H1 (cell line): ENCODE data around the gene KLF16. TPM values are rescaled to one million over a fixed set of nuclear protein-coding genes. Genes with fewer than 3 reads are reported as not detected.

Source experiments
- CTCF ChIA-PET: fragments of 300-600 bp; sonication (Branson Sonifier 250); formaldehyde crosslinking; loops from one replicate; lab custom pipeline; 2021; ENCODE audit not compliant: partially characterized antibody; lab: Charles Lee
- POLR2A ChIA-PET: fragments of 300-600 bp; sonication (Branson Sonifier 250); formaldehyde crosslinking; loops from one replicate; lab custom pipeline; 2021; ENCODE audit warnings: inconsistent platforms; ENCODE audit not compliant: partially characterized antibody; lab: Charles Lee
- DNase-seq, 2 experiments: peaks; one replicate each; pipeline versions ENCODE4 v3.0.0 to v3.0.0-alpha.2; 2010 to 2022; ENCODE audit warnings: low spot score in 2 of 2, low read depth in 1 of 2, mixed read lengths in 1 of 2
- FAIRE-seq: peaks from 2 replicates; lab custom pipeline; 2011; peaks lifted over from hg19 to GRCh38; lab: Jason Lieb, UNC
- H2AFZ ChIP-seq: 2 replicates; pipeline ENCODE4 v1.8.1; 2012; ENCODE audit warnings: low read length, inconsistent platforms
- H2AK5ac ChIP-seq: 2 replicates; pipeline ENCODE4 v1.6.1; 2013; ENCODE audit warnings: low read depth, low read length
- H2BK120ac ChIP-seq: replicated peaks from 2 replicates; pipeline ENCODE3; 2013; ENCODE audit warnings: low read depth, low read length, inconsistent platforms
- H2BK12ac ChIP-seq: 2 replicates; pipeline ENCODE4 v1.6.1; 2013; ENCODE audit warnings: low read depth, low read length
- H2BK15ac ChIP-seq: 2 replicates; pipeline ENCODE4 v1.6.1; 2013; ENCODE audit warnings: low read length
- H2BK20ac ChIP-seq: 2 replicates; pipeline ENCODE4 v1.6.1; 2013; ENCODE audit warnings: low read length
- H2BK5ac ChIP-seq: 2 replicates; pipeline ENCODE4 v1.6.1; 2013; ENCODE audit warnings: low read depth, low read length
- H3K14ac ChIP-seq: 2 replicates; pipeline ENCODE4 v1.6.1; 2013; ENCODE audit warnings: inconsistent platforms; ENCODE audit not compliant: insufficient read length
- H3K18ac ChIP-seq: 2 replicates; pipeline ENCODE4 v1.6.1; 2013; ENCODE audit warnings: low read length; ENCODE audit errors: extremely low read depth
- H3K23ac ChIP-seq: 2 replicates; pipeline ENCODE4 v1.6.1; 2013; ENCODE audit warnings: inconsistent platforms; ENCODE audit not compliant: insufficient read length
- H3K23me2 ChIP-seq: 2 replicates; pipeline ENCODE4 v1.6.1; 2013; ENCODE audit warnings: low read depth, low read length
- H3K27ac ChIP-seq: 2 replicates; pipeline ENCODE4 v1.6.1; 2011; ENCODE audit warnings: low read depth, low read length, inconsistent platforms
- H3K27me3 ChIP-seq, 4 experiments: replicated peaks in 1 of 4; 1 replicate in 1 of 4; 2 replicates in 3 of 4; pipeline versions ENCODE4 v1.6.1 to v1.8.1; 2011 to 2013; ENCODE audit warnings: low read length in 3 of 4, mild to moderate bottlenecking in 3 of 4, inconsistent platforms in 2 of 4, mixed read lengths in 2 of 4, moderate library complexity in 1 of 4; ENCODE audit not compliant: control insufficient read depth in 3 of 4, insufficient read depth in 3 of 4; ENCODE audit errors: extremely low read depth in 1 of 4
- H3K36me3 ChIP-seq, 4 experiments: 2 replicates each; pipeline versions ENCODE4 v1.6.1 to v1.8.1; 2011 to 2013; ENCODE audit warnings: mild to moderate bottlenecking in 4 of 4, low read length in 3 of 4, moderate library complexity in 2 of 4, control low read depth in 1 of 4, inconsistent platforms in 1 of 4; ENCODE audit not compliant: insufficient read depth in 4 of 4, control insufficient read depth in 2 of 4
- H3K4ac ChIP-seq: replicated peaks from 2 replicates; pipeline ENCODE3; 2013; ENCODE audit warnings: low read length, low read depth, mixed read lengths, inconsistent platforms; ENCODE audit not compliant: insufficient read length
- H3K4me1 ChIP-seq, 4 experiments: replicated peaks in 1 of 4; 1 replicate in 1 of 4; 2 replicates in 3 of 4; pipeline versions ENCODE4 v1.6.1 to v1.8.1; 2011 to 2013; ENCODE audit warnings: low read length in 3 of 4, inconsistent platforms in 2 of 4, mixed read lengths in 1 of 4; ENCODE audit not compliant: insufficient read depth in 4 of 4, control insufficient read depth in 3 of 4
- H3K4me2 ChIP-seq, 2 experiments: 2 replicates each; pipeline versions ENCODE4 v1.6.1 to v1.8.1; 2011 to 2013; ENCODE audit warnings: low read depth in 2 of 2, low read length in 2 of 2, control low read depth in 1 of 2, inconsistent platforms in 1 of 2, mild to moderate bottlenecking in 1 of 2; ENCODE audit not compliant: insufficient read depth in 1 of 2
- H3K4me3 ChIP-seq, 4 experiments: fragments of 200-600, 300-600 bp in 1 of 4; sonication (generic), shearing (Covaris generic), sonication (Bioruptor Twin) in 1 of 4; 2 replicates each; pipeline versions ENCODE4 v1.5.1 to v1.8.1; 2011 to 2016; ENCODE audit warnings: low read length in 4 of 4, low read depth in 3 of 4, control low read depth in 2 of 4, inconsistent platforms in 2 of 4, mild to moderate bottlenecking in 2 of 4, mixed read lengths in 1 of 4, moderate library complexity in 1 of 4; ENCODE audit not compliant: insufficient read depth in 2 of 4; ENCODE audit errors: extremely low read depth in 1 of 4
- H3K56ac ChIP-seq: replicated peaks from 2 replicates; pipeline ENCODE3; 2013; ENCODE audit warnings: low read depth, mild to moderate bottlenecking, mixed read lengths, low read length, inconsistent platforms; ENCODE audit not compliant: insufficient read length
- H3K79me1 ChIP-seq: 2 replicates; pipeline ENCODE4 v1.6.1; 2013; ENCODE audit warnings: low read depth, low read length, control low read depth
- H3K79me2 ChIP-seq, 2 experiments: 2 replicates each; pipeline versions ENCODE4 v1.6.1 to v1.8.1; 2012 to 2013; ENCODE audit warnings: low read length in 2 of 2, mild to moderate bottlenecking in 2 of 2, inconsistent platforms in 1 of 2; ENCODE audit not compliant: insufficient read depth in 2 of 2, control insufficient read depth in 1 of 2
- H3K9ac ChIP-seq, 4 experiments: replicated peaks in 1 of 4; 1 replicate in 1 of 4; 2 replicates in 3 of 4; pipeline versions ENCODE4 v1.6.1 to v1.8.1; 2011 to 2013; ENCODE audit warnings: low read depth in 3 of 4, low read length in 3 of 4, control low read depth in 2 of 4, mild to moderate bottlenecking in 2 of 4, moderate library complexity in 2 of 4, inconsistent platforms in 1 of 4; ENCODE audit errors: extremely low read depth in 1 of 4
- H3K9me3 ChIP-seq, 2 experiments: 2 replicates each; pipeline versions ENCODE4 v1.6.1 to v1.8.1; 2012 to 2013; ENCODE audit warnings: mild to moderate bottlenecking in 2 of 2, moderate library complexity in 2 of 2, control low read depth in 1 of 2, inconsistent platforms in 1 of 2, low read depth in 1 of 2, low read length in 1 of 2, mixed read lengths in 1 of 2; ENCODE audit not compliant: insufficient read depth in 2 of 2
- H4K20me1 ChIP-seq, 2 experiments: replicated peaks in 1 of 2; 2 replicates each; pipeline versions ENCODE3 to v1.8.1; 2011 to 2013; ENCODE audit warnings: inconsistent platforms in 2 of 2, low read length in 2 of 2, mild to moderate bottlenecking in 1 of 2; ENCODE audit not compliant: insufficient read depth in 2 of 2, control insufficient read depth in 1 of 2
- H4K5ac ChIP-seq: 2 replicates; pipeline ENCODE4 v1.6.1; 2013; ENCODE audit warnings: low read length, low read depth, mixed read lengths, inconsistent platforms; ENCODE audit not compliant: insufficient read length
- H4K8ac ChIP-seq: 2 replicates; pipeline ENCODE4 v1.8.0; 2013; ENCODE audit warnings: mild to moderate bottlenecking, moderate library complexity, low read length, inconsistent platforms; ENCODE audit not compliant: insufficient read depth; ENCODE audit errors: extremely low read depth
- H4K91ac ChIP-seq: replicated peaks from 2 replicates; pipeline ENCODE3; 2013; ENCODE audit warnings: low read length, mixed read lengths, inconsistent platforms; ENCODE audit not compliant: insufficient read length
- HDAC2 ChIP-seq, 2 experiments: fragments of 300-600 bp in 1 of 2; sonication (generic) in 1 of 2; IDR thresholded peaks; 2 replicates each; pipeline ENCODE4 v1.6.1; 2011 to 2012; ENCODE audit warnings: low read depth in 2 of 2, low read length in 2 of 2, mild to moderate bottlenecking in 2 of 2, moderate library complexity in 2 of 2, borderline replicate concordance in 1 of 2, inconsistent platforms in 1 of 2
- SIN3A ChIP-seq, 2 experiments: IDR thresholded peaks in 1 of 2; conservative IDR thresholded peaks in 1 of 2; 2 replicates each; pipeline ENCODE4 v1.6.1; 2011 to 2012; ENCODE audit warnings: low read length in 2 of 2, improper control_type of control experiment in 1 of 2, low read depth in 1 of 2, mild to moderate bottlenecking in 1 of 2
- WGBS, 2 experiments: shearing (Covaris generic) in 1 of 2; methylation state at CpG; one replicate each; pipeline versions ENCODE4 v1.1.6 to v1.1.7; 2013 to 2015; ENCODE audit warnings: low lambda C conversion rate in 2 of 2, mixed read lengths in 2 of 2, inconsistent platforms in 1 of 2, low coverage in 1 of 2, missing lambda C conversion rate in 1 of 2; ENCODE audit not compliant: insufficient replicate concordance in 2 of 2, insufficient coverage in 1 of 2, insufficient read length in 1 of 2; ENCODE audit errors: extremely low coverage in 1 of 2, missing lambda C conversion rate in 1 of 2; 5-methylcytosine and 5-hydroxymethylcytosine counted together
- polyA plus RNA-seq, 7 experiments: library from polyadenylated mRNA; depleted of rRNA in 3 of 7; stranded (reverse) in 5 of 7; unstranded in 2 of 7; fragments of >200 nt in 5 of 7; fragments of 200-250 nt in 2 of 7; gene quantifications; 1 replicate in 5 of 7; 2 replicates in 1 of 7; 4 replicates in 1 of 7; pipeline versions ENCODE4 v1.2.1 to v1.2.3, GENCODE V29; 2011 to 2013; ENCODE audit warnings: missing spikeins in 2 of 7, mixed read lengths in 2 of 7
- total RNA-seq: library from RNA; stranded (reverse); fragmentation: NEBNext Ultra II Directional; extraction: Animal tissue kit (Norgen Biotek cat#: 25700); gene quantifications from 2 replicates; pipeline ENCODE4 v1.2.1, GENCODE V29; 2021

Gene KLF16
- total and polyA plus RNA-seq, 2 of the 8 experiments (the other 6 are each of a cell fraction or from before 2014, with no cell fraction given), result 14.3 to 45.9 TPM

DNA sequence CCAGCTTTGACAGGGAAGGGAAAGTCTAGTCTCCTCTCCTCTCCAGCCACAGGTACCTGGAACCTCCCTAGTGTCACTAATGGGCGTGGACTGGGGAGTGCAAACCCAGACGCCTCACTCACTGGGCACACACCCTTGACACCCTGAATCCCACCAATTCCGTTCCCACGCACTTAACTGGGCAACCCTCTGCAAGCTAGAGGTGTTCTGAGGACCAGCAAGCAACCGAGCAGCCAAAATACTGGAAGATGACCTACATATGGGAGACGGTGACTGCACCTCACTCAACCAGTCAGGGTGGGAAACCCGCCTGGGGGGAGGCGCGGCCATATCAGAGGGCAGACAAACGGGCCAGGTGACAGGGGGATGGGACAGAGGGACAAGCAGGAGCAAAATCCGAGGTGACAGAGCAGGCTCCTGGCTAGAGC is 20.9 kb upstream of the KLF16 start:
- CTCF ChIA-PET, result interaction anchor here (1.3 kb wide), 1 partner anchor 61 kb away, joined by 3 read pairs; no protein-coding TSS in a partner anchor
- no peak overlapping the region for H3K14ac ChIP-seq
- no peak overlapping the region for H2BK12ac ChIP-seq
- no peak overlapping the region for H4K91ac ChIP-seq
- no peaks in the 10 kb centered on the region; a peak in 2 of 7 replicates for H3K27me3 ChIP-seq
- no peak overlapping the region for H4K8ac ChIP-seq
- no peak overlapping the region for H2BK15ac ChIP-seq
- peaks cover 3 to 14% (median 9%) of the 10 kb centered on the region in 4 experiments; a peak in 6 of 7 replicates for H3K4me1 ChIP-seq
- H3K23ac ChIP-seq, result no peak overlapping the region
- peak overlapping the region; percentile 81 to 85 for H3K4me2 ChIP-seq
- H3K23me2 ChIP-seq, result peaks cover 6% of the 10 kb centered on the region; the same call in 1 of the 2 replicates
- no peak overlapping the region for H3K56ac ChIP-seq
- POLR2A ChIA-PET, result interaction anchor here (1.1 to 2.1 kb wide), 6 partner anchors 9 to 165 kb away, joined by 3 to 9 read pairs (median 4); partner anchors contain the start of genes ADAT3 and SCAMP4
- H3K79me2 ChIP-seq, result peaks cover 7 to 29% of the 10 kb centered on the region in 2 experiments; a peak in 3 of 4 replicates
- H3K36me3 ChIP-seq, result no peaks in the 10 kb centered on the region
- FAIRE-seq, result no peak
- TF ChIP-seq SIN3A (conservative IDR thresholded peaks at IDR 0.05 in 1 of 2, IDR thresholded peaks at IDR 0.05 in 1 of 2; ENCODE audit: low read depth in 1 of 2, low read length in 2 of 2) (0 out of 4 replicates have a peak, but pooled peaks of 1 of the 2 experiments have one; percentile 37), HDAC2 (IDR thresholded peaks at IDR 0.05; ENCODE audit: borderline replicate concordance in 1 of 2, low read depth in 2 of 2, low read length in 2 of 2) (no peak)
- H2BK20ac ChIP-seq, result no peak overlapping the region
- 0 out of 2 replicates have a peak overlapping the region, but pooled peaks have one; percentile 82 for H2AK5ac ChIP-seq
- H3K9me3 ChIP-seq, result no peaks in the 10 kb centered on the region
- H2BK120ac ChIP-seq, result no peak overlapping the region
- H3K79me1 ChIP-seq, result peaks cover 23% of the 10 kb centered on the region
- no peak overlapping the region for H4K5ac ChIP-seq
- H4K20me1 ChIP-seq, result peaks cover 13 to 23% of the 10 kb centered on the region in 2 experiments
- no peak overlapping the region for H3K18ac ChIP-seq
- H3K4ac ChIP-seq, result no peak overlapping the region
- H3K9ac ChIP-seq, result peak overlapping the region in 3 of 4 experiments; percentile 8 to 15 (median 15); a peak in 6 of 7 replicates
- H2AFZ ChIP-seq, result no peak overlapping the region
- H3K4me3 ChIP-seq, result peak overlapping the region; percentile 69 to 81 (median 76)
- no peak overlapping the region for H2BK5ac ChIP-seq
- H3K27ac ChIP-seq, result no peak overlapping the region
- no peak for DNase-seq
- 38% methylated on average over 11 of the region's 11 CpGs; no CpG with 5 or more reads in 1 of the 2 experiments for WGBS, 2 experiments
